NCI-H82 (cell line): ENCODE data around the gene KLHDC3.
"Not testable (repeated sequence)": the region's sequence is repeated elsewhere in the genome, so short reads cannot be mapped to it uniquely, and the experiment has no call there.

Experiments
- DNase-seq: peaks from one replicate; lab custom pipeline; 2025; lab: John Stamatoyannopoulos, UW

The KLHDC3 gene

GRCh38 chr6:42988486-42989020 is 25.5 kb upstream of the KLHDC3 start:
- DNase-seq = peak; percentile 20

DNA sequence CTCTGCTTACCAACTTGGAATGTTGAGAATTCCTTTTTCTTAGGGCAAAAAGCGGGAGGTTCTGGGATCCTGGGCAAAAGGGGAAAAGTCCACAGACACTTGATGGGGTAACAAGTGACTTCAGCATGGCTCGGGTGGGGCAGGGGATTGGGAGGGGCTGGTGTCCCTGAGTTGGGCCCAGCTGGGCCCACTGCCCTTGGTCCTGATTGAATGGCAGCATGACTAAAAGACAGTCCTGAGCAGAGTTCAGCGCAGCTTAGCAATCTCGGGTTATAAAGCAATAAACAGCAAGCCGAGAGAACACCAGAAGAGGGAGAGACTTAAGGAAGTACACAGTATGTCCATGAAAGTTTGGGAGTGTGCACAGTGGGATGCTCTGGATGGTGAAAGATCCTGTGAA is 24.1 kb upstream of the KLHDC3 start:
- no peak for DNase-seq

GRCh38 chr6:42993445-42993844 is 20.6 kb upstream of the KLHDC3 start:
- no peak for DNase-seq

- no peak for DNase-seq
Measured at GRCh38 chr6:42996513-42996912, 17.5 kb upstream of the KLHDC3 start.

DNA sequence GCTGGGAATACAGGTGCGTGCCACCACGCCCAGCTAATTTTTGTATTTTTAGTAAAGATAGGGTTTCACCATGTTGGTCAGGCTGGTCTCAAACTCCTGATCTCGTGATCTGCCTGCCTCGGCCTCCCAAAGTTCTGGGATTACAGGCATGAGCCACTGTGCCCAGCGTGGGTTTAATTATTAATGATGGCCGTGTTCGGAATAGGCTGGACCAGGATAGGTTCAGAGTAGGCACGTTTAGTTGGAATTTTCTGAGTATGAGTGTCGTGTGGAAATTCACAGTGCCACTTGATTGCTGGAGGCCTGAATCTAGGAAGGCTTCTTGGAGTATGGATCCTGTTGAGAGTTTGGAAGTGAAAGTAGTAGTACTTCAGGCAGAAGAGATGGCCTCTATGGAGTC is 15.8 kb upstream of the KLHDC3 start:
- not testable (repeated sequence) for DNase-seq

DNA sequence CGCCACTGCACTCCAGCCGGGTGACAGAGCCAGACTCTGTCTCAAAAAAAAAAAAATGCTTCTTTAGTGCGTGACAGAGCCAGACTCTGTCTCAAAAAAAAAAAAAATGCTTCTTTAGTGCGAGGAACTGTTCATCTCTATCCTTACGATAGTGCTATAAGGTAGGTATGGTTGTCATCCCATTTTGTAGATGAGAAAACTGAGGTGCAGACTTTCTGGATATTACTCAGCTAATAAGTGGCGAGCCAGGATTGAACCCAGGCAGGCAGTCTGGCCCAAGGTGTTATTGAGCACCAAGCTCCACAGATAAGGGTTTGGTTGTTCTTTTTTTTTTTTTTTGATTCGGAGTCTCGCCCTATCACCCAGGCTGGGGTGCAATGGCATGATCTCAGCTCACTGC is 12.2 kb upstream of the KLHDC3 start:
- no peak for DNase-seq

DNA sequence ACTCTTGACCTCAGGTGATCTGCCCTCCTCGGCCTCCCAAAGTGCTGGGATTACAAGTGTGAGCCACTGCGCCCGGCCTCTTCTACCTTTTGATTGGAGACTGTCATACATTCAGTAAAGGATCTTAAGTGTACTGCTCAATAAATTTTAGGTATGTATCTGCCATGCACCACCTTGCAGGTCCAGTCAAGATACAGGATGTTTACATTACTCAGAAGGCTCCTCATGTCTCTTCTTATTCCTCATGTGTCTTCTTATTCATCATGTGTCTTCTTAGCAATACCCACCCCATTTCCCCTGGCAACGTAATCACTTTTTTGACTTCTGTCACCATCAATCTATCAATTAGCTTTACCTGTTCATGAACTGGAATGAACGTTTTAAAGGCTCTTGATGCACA is 8.2 kb upstream of the KLHDC3 start:
- DNase-seq = no peak

- DNase-seq = no peak
Measured at GRCh38 chr6:43006251-43006650, 7.8 kb upstream of the KLHDC3 start.

- no peak for DNase-seq
Measured at GRCh38 chr6:43007126-43007525, 6.9 kb upstream of the KLHDC3 start.

GRCh38 chr6:43009124-43009523 is 4.9 kb upstream of the KLHDC3 start:
- peak; percentile 72 for DNase-seq

DNA sequence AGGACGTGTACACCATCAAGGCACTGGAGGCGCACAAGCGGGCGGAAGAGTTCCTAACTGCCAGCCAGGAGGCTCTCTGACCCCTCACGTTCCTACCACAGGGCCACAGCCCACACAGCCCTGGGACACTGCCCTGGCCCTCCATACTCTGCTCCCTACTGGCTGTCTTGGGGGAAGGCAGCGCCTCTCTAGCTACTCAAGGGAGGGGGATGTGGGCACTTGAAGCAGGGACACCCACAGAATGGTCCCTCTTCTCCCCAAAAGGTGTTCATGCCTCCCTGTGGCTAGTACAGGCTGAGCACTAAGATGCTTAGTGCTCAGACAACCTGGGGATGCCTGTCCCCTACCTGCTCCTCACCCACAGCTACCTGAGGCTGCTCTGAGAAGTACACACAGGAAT is 2.8 kb upstream of the KLHDC3 start:
- DNase-seq = no peak

DNA sequence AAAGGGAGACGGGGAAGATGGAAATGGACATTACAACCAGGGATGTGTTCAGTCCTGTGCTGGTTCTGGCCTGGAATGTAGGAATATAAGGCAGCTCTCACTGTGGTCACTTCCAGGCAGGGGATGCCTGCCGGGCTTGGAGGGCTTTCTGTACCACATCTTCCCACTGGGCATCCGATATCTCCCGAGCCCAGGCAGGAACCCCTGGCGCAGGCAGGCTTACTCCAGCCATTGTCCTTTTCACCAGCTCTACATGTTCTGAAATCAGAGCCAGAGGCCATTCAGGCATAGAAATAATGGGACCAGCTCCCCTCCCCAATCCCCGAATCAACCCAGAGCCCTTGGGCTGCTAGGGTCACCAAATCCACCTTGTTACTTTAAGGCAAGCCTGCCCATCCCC is 1.7 kb upstream of the KLHDC3 start:
- DNase-seq = no peak

DNA sequence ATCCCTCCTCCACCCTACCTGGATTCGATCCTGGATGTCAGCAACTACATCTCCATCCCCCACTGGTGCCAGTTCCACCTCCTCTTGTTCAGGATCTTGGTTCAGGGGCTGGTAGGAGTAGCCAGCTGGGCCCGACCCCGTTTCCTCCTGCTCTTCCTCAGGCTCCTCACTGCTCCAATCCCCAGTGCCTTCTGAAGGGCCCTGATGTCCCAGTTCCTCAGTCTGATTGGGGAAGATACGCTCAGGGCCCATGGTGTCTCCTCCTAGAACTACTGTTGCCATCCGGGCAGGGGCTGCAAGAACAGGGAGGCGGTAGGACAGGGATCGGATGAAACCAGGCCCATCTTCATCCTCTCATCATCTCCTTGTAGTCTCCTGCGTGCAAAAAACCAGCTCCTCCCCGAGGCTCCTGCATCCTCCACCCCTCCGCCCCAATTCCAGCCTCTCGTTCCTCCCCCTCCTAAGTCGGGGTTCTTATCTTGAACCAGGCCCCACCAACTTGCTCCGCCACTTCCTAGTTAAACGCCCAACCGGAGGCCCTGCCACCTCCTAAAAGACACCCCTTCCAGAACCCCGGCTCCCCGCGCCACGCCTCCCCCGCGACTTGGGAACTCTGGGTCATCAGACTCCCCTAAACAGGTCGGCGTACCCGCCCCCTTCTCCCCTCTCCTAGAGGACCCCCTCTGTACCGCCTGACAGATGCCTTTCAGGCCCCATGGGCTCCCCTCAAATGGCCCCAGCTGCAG is 779 bp upstream of the KLHDC3 start:
- DNase-seq = peak; percentile 60

GRCh38 chr6:43014434-43014909 is 423 bp downstream of the KLHDC3 start:
- DNase-seq = no peak

DNA sequence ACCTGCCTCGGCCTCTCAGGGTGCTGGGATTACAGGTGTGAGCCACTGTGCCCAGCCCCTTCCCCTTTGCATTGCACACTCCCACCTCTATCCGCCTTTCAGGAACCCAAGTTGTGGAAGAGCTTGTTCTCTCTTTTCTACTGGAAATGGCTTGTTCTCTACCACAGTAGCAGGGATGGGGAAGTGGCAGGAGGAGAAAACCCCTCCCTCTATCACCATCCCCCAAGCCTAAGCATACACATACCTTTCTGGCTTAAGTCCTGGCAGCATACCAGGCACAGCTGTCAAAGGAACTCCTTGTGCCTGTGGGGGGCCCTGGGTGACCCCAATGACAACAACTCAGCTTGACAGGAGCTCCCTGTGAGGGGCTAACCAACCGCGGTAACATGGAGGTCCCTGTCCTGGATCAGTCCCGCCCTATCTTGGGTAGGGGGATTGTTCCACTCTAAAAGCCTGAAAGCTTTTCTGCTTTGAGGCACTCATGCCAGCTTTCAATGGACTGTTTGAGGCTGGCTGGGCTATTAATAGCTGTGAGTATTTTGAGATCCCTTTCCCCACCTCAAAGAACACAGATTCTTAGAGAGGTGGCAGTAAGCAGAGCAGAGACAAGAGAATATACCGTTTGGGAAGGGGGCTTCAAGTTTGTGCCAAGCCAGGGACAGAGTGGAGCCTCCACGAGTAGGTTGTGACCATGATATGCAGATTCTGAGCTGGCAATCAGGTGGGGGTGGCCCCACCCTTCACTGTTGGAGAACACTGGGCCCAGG is 2.3 kb downstream of the KLHDC3 start:
- DNase-seq = no peak

GRCh38 chr6:43016943-43017334 is 2.9 kb downstream of the KLHDC3 start:
- no peak for DNase-seq

GRCh38 chr6:43019152-43019551 is 5.1 kb downstream of the KLHDC3 start:
- no peak for DNase-seq

- no peak for DNase-seq
Measured at GRCh38 chr6:43020052-43020705, 6.1 kb downstream of the KLHDC3 start.

- peak; percentile 89 for DNase-seq
Measured at GRCh38 chr6:43020847-43021246, 6.8 kb downstream of the KLHDC3 start.

GRCh38 chr6:43021270-43022047 is 7.4 kb downstream of the KLHDC3 start, which contains the start of gene RRP36:
Gene RRP36, plus strand, starts transcription at chr6:43021623. Its CDS starts 32 bp downstream, at chr6:43021655.
- peak; percentile 88 for DNase-seq

DNA sequence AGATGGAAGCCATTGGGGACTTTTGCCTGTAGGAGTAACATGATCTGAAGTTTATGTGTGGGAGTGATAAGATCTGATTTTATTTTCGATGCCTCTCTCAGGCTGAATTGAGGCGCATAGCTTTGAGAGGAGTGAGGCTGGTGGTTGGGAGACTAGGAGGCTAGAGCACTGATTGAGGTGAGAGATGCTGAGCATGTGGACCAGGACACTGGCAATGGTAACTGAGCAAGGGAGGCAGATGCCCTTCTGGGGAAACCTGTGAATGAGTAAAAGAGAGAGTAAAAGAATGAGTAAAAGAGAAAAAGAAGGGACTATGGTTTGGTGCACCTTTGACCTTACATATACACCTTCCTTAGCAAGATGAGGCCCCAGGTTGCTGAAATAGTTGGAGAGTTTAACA is 10.4 kb downstream of the KLHDC3 start:
- DNase-seq = no peak

GRCh38 chr6:43026365-43026764 is 12.3 kb downstream of the KLHDC3 start:
- DNase-seq = no peak
